BLaER1 treated with 17β-estradiol and CSF1 and Interleukin-3, amounts not matched to agents 10 nM and 100 nM (cell line): ENCODE measurements around the gene WDFY2.

Experiments used
- H3K27ac ChIP-seq, 11 experiments: shearing (Covaris generic); formaldehyde crosslinking; 2 replicates each; pipeline ENCODE4 v1.8.1; 2022
- H3K27me3 ChIP-seq, 11 experiments: shearing (Covaris generic); formaldehyde crosslinking; 2 replicates each; pipeline ENCODE4 v1.8.1; 2022
- H3K36me3 ChIP-seq, 11 experiments: shearing (Covaris generic); formaldehyde crosslinking; 2 replicates each; pipeline ENCODE4 v1.8.1; 2022
- H3K4me1 ChIP-seq, 10 experiments: shearing (Covaris generic); formaldehyde crosslinking; 2 replicates each; pipeline ENCODE4 v1.8.1; 2022
- H3K4me2 ChIP-seq, 11 experiments: shearing (Covaris generic); formaldehyde crosslinking; 2 replicates each; pipeline ENCODE4 v1.8.1; 2022
- H3K4me3 ChIP-seq, 10 experiments: shearing (Covaris generic); formaldehyde crosslinking; 2 replicates each; pipeline ENCODE4 v1.8.1; 2022
- H3K9ac ChIP-seq, 11 experiments: shearing (Covaris generic); formaldehyde crosslinking; 2 replicates each; pipeline ENCODE4 v1.8.1; 2022
- H3K9me3 ChIP-seq, 11 experiments: shearing (Covaris generic); formaldehyde crosslinking; replicated peaks in 1 of 11; 2 replicates each; pipeline ENCODE4 v1.8.1; 2022
- H4K20me1 ChIP-seq, 11 experiments: shearing (Covaris generic); formaldehyde crosslinking; 2 replicates each; pipeline ENCODE4 v1.8.1; 2022
- Cebpa-rat ChIP-seq, 11 experiments: shearing (Covaris generic); IDR thresholded peaks; 2 replicates each; pipeline ENCODE4 v1.8.1; 2022

Gene WDFY2

GRCh38 chr13:51618626-51619025 is 34.4 kb downstream of the WDFY2 start:
- Histone ChIP-seq H4K20me1 (peaks cover 0 to 79% (median 7%) of the 10 kb centered on the region in 11 experiments; a peak in 10 of 22 replicates), H3K27ac (no peak overlapping the region), H3K27me3 (no peaks in the 10 kb centered on the region), H3K4me3 (no peak overlapping the region), H3K9me3 (no peaks in the 10 kb centered on the region), H3K36me3 (peaks cover 0 to 18% (median 9%) of the 10 kb centered on the region in 11 experiments; a peak in 10 of 22 replicates), H3K9ac (no peak overlapping the region), H3K4me2 (no peak overlapping the region), H3K4me1 (peaks cover 20 to 45% (median 24%) of the 10 kb centered on the region in 10 experiments)
- TF ChIP-seq Cebpa-rat (IDR thresholded peaks at IDR 0.05), result no peak

GRCh38 chr13:51619614-51620013 is 35.4 kb downstream of the WDFY2 start:
- Histone ChIP-seq H4K20me1 (peaks cover 0 to 89% (median 13%) of the 10 kb centered on the region in 11 experiments; a peak in 11 of 22 replicates), H3K36me3 (peaks cover 0 to 18% (median 9%) of the 10 kb centered on the region in 11 experiments; a peak in 10 of 22 replicates), H3K27me3 (no peaks in the 10 kb centered on the region), H3K27ac (no peak overlapping the region), H3K9ac (no peak overlapping the region), H3K4me1 (peaks cover 12 to 45% (median 16%) of the 10 kb centered on the region in 10 experiments; a peak in 18 of 20 replicates), H3K4me3 (no peak overlapping the region), H3K4me2 (peak overlapping the region in 2 of 11 experiments; percentile 18 to 36; a peak in 2 of 22 replicates), H3K9me3 (no peaks in the 10 kb centered on the region)
- no peak for TF ChIP-seq Cebpa-rat (IDR thresholded peaks at IDR 0.05)

- Histone ChIP-seq H3K27me3 (no peaks in the 10 kb centered on the region), H3K4me2 (peak overlapping the region in 3 of 11 experiments; percentile 35 to 73 (median 58); a peak in 5 of 22 replicates), H3K4me3 (no peak overlapping the region), H3K4me1 (peaks cover 7 to 45% (median 12%) of the 10 kb centered on the region in 10 experiments; a peak in 15 of 20 replicates), H4K20me1 (peaks cover 0 to 93% (median 21%) of the 10 kb centered on the region in 11 experiments; a peak in 12 of 22 replicates), H3K9ac (no peak overlapping the region), H3K9me3 (no peaks in the 10 kb centered on the region), H3K36me3 (peaks cover 0 to 18% (median 9%) of the 10 kb centered on the region in 11 experiments; a peak in 10 of 22 replicates), H3K27ac (0 out of 22 replicates have a peak overlapping the region, but pooled peaks of 1 of the 11 experiments have one; percentile 4)
- TF ChIP-seq Cebpa-rat (IDR thresholded peaks at IDR 0.05), result no peak
Observed at GRCh38 chr13:51620165-51620983, 36.1 kb downstream of the WDFY2 start.

- no peak overlapping the region for H3K9ac ChIP-seq
- H3K9me3 ChIP-seq, result no peaks in the 10 kb centered on the region
- peaks cover 0 to 16% (median 9%) of the 10 kb centered on the region in 11 experiments; a peak in 10 of 22 replicates for H3K36me3 ChIP-seq
- peaks cover 0 to 93% (median 24%) of the 10 kb centered on the region in 11 experiments; a peak in 15 of 22 replicates for H4K20me1 ChIP-seq
- H3K27ac ChIP-seq, result no peak overlapping the region
- no peak overlapping the region for H3K4me3 ChIP-seq
- H3K4me2 ChIP-seq, result no peak overlapping the region
- peaks cover 7 to 56% (median 12%) of the 10 kb centered on the region in 10 experiments; a peak in 16 of 20 replicates for H3K4me1 ChIP-seq
- H3K27me3 ChIP-seq, result no peaks in the 10 kb centered on the region
- no peak for TF ChIP-seq Cebpa-rat (IDR thresholded peaks at IDR 0.05)
Observed at GRCh38 chr13:51621602-51622001, 37.3 kb downstream of the WDFY2 start.

- no peak overlapping the region for H3K27ac ChIP-seq
- no peak overlapping the region for H3K4me3 ChIP-seq
- no peaks in the 10 kb centered on the region for H3K27me3 ChIP-seq
- H3K4me1 ChIP-seq, result peaks cover 7 to 64% (median 12%) of the 10 kb centered on the region in 10 experiments; a peak in 16 of 20 replicates
- no peak overlapping the region for H3K9ac ChIP-seq
- peaks cover 0 to 18% (median 7%) of the 10 kb centered on the region in 11 experiments; a peak in 9 of 22 replicates for H3K9me3 ChIP-seq
- H3K4me2 ChIP-seq, result peak overlapping the region in 10 of 11 experiments; percentile 2 to 69 (median 18); a peak in 9 of 22 replicates
- no peak for TF ChIP-seq Cebpa-rat (IDR thresholded peaks at IDR 0.05)
- peaks cover 4 to 95% (median 42%) of the 10 kb centered on the region in 11 experiments; a peak in 16 of 22 replicates for H4K20me1 ChIP-seq
- H3K36me3 ChIP-seq, result peaks cover 0 to 27% (median 5%) of the 10 kb centered on the region in 11 experiments; a peak in 11 of 22 replicates
Observed at GRCh38 chr13:51623473-51623872, 39.2 kb downstream of the WDFY2 start.

- Histone ChIP-seq H3K4me2 (peak overlapping the region in 3 of 11 experiments; percentile 59 to 69 (median 66); a peak in 6 of 22 replicates), H3K9me3 (peaks cover 0 to 18% (median 7%) of the 10 kb centered on the region in 11 experiments; a peak in 9 of 22 replicates), H3K4me3 (no peak overlapping the region), H4K20me1 (peaks cover 4 to 97% (median 43%) of the 10 kb centered on the region in 11 experiments; a peak in 16 of 22 replicates), H3K9ac (no peak overlapping the region), H3K27me3 (no peaks in the 10 kb centered on the region), H3K27ac (0 out of 22 replicates have a peak overlapping the region, but pooled peaks of 1 of the 11 experiments have one; percentile 11), H3K36me3 (peaks cover 0 to 20% (median 3%) of the 10 kb centered on the region in 11 experiments; a peak in 10 of 22 replicates), H3K4me1 (peaks cover 7 to 66% (median 12%) of the 10 kb centered on the region in 10 experiments; a peak in 16 of 20 replicates)
- TF ChIP-seq Cebpa-rat (IDR thresholded peaks at IDR 0.05), result no peak
Observed at GRCh38 chr13:51624207-51624606, 39.9 kb downstream of the WDFY2 start.

- TF ChIP-seq Cebpa-rat (IDR thresholded peaks at IDR 0.05), result no peak
- peaks cover 0 to 18% (median 7%) of the 10 kb centered on the region in 11 experiments; a peak in 9 of 22 replicates for H3K9me3 ChIP-seq
- no peak overlapping the region for H3K4me3 ChIP-seq
- no peak overlapping the region for H3K9ac ChIP-seq
- H3K36me3 ChIP-seq, result peaks cover 0 to 17% (median 0%) of the 10 kb centered on the region in 11 experiments; a peak in 7 of 22 replicates
- H3K4me2 ChIP-seq, result peak overlapping the region in 3 of 11 experiments; percentile 59 to 69 (median 66); a peak in 6 of 22 replicates
- no peaks in the 10 kb centered on the region for H3K27me3 ChIP-seq
- H3K4me1 ChIP-seq, result peaks cover 7 to 63% (median 12%) of the 10 kb centered on the region in 10 experiments; a peak in 16 of 20 replicates
- peaks cover 4 to 95% (median 43%) of the 10 kb centered on the region in 11 experiments; a peak in 16 of 22 replicates for H4K20me1 ChIP-seq
- H3K27ac ChIP-seq, result 0 out of 22 replicates have a peak overlapping the region, but pooled peaks of 1 of the 11 experiments have one; percentile 11
Observed at GRCh38 chr13:51624695-51625345, 40.6 kb downstream of the WDFY2 start.
